Testis (tissue), 2 donors: Measurements from ENCODE around the gene ASB1.

Experiments used
- CTCF ChIP-seq, 3 experiments: fragments of 450-650 bp in 2 of 3; fragments of 200-600 bp in 1 of 3; sonication (generic) in 1 of 3; IDR thresholded peaks; one replicate each; pipeline ENCODE4 v1.5.1; 2016 to 2019; ENCODE audit warnings: antibody characterized with exemption in 3 of 3, mild to moderate bottlenecking in 2 of 3, moderate library complexity in 1 of 3
- POLR2A ChIP-seq: fragments of 450-650 bp; IDR thresholded peaks from one replicate; pipeline ENCODE4 v1.6.1; 2017; ENCODE audit warnings: antibody characterized with exemption, mild to moderate bottlenecking, moderate library complexity

GRCh38 chr2:238492840-238493239 is 66.1 kb downstream of the ASB1 start:
- TF ChIP-seq POLR2A: no peak
- TF ChIP-seq CTCF (IDR thresholded peaks at IDR 0.05): no peak
